Measurements from ENCODE around the gene YJEFN3.

YJEFN3 gene

DNA sequence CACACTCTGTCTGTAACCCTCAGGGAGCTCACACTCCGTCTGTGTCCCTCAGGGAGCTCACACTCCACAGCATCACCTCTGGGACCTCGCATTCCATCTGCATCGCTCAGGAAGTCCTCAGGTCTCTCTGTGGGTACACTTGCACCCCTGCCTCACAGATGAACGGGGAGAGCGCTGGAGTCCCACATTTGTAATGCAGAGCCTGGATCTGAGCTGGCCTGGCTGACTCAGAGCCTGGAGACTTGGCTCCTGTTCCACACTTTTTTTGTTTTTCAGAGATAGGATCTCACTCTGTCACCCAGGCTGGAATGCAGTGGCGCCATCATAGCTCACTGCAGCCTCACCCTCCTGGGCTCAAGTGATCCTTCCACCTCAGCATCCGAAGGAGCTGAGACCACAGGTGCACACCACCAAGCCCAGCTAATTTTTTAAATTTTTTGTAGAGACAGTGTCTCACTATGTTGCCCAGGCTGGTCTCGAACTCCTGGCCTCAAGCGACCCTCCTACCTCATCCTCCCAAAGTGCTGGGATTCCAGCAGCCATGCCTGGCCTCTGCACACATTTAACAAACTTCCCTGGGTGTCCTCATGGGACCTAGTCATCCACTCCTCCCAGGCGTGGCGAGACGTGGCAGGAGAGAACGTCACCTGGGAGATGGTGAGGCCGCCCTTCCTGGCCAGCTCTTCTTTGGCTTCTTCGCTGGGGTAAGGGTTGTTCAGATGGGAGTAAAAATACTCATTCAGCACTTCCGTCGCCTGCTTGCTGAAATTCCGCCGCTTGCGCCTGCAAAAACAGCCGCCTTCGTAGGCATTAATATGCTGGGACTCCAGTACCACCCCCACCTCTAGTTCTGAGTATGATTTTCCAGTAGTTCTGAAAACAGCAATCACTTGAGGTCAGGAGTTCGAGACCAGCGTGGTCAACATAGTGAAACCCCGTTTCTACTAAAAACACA lies 40.4 kb downstream of the YJEFN3 start:
- no peak overlapping the region for H3K9ac ChIP-seq (ENCODE audit: low read length)
- no peaks in the 10 kb centered on the region for H3K27me3 ChIP-seq (ENCODE audit: control insufficient read depth in 1 of 2, insufficient read depth in 2 of 2, low read length in 2 of 2)
- H3K4me1 ChIP-seq (ENCODE audit: insufficient read depth, low read length) = no peaks in the 10 kb centered on the region
- no peak overlapping the region for H3K27ac ChIP-seq (ENCODE audit: low read depth, low read length)
- H3K9me3 ChIP-seq (ENCODE audit: low read length) = no peaks in the 10 kb centered on the region
- no peaks in the 10 kb centered on the region for H3K36me3 ChIP-seq (ENCODE audit: insufficient read depth, low read length)
- no peak overlapping the region for H3K4me3 ChIP-seq (ENCODE audit: low read depth in 1 of 2, low read length in 2 of 2)

DNA sequence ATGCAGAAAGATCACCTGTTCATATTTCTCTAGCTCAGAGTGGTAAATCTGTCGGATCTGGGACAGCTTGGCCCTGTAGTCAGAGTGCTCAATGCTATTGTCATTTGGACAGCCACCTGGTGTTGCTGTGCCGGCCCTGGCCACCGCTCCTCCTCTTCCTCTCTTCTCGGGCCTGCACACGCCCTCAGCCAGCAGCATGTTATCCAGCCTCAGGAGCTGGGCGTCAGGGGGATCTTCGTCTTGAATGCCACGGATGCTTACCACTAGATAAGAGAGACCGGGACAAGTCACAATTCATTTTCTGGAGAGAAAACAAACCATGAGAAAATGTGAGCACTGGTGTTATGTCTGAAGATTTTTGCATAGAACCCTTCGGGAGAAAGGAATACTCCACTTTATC lies 41.9 kb downstream of the YJEFN3 start:
- H3K9ac ChIP-seq (ENCODE audit: low read length) = no peak overlapping the region
- H3K9me3 ChIP-seq (ENCODE audit: low read length) = no peaks in the 10 kb centered on the region
- H3K27me3 ChIP-seq (ENCODE audit: control insufficient read depth in 1 of 2, insufficient read depth in 2 of 2, low read length in 2 of 2) = no peaks in the 10 kb centered on the region
- no peaks in the 10 kb centered on the region for H3K4me1 ChIP-seq (ENCODE audit: insufficient read depth, low read length)
- H3K27ac ChIP-seq (ENCODE audit: low read depth, low read length) = no peak overlapping the region
- no peak overlapping the region for H3K4me3 ChIP-seq (ENCODE audit: low read depth in 1 of 2, low read length in 2 of 2)
- H3K36me3 ChIP-seq (ENCODE audit: insufficient read depth, low read length) = no peaks in the 10 kb centered on the region

DNA sequence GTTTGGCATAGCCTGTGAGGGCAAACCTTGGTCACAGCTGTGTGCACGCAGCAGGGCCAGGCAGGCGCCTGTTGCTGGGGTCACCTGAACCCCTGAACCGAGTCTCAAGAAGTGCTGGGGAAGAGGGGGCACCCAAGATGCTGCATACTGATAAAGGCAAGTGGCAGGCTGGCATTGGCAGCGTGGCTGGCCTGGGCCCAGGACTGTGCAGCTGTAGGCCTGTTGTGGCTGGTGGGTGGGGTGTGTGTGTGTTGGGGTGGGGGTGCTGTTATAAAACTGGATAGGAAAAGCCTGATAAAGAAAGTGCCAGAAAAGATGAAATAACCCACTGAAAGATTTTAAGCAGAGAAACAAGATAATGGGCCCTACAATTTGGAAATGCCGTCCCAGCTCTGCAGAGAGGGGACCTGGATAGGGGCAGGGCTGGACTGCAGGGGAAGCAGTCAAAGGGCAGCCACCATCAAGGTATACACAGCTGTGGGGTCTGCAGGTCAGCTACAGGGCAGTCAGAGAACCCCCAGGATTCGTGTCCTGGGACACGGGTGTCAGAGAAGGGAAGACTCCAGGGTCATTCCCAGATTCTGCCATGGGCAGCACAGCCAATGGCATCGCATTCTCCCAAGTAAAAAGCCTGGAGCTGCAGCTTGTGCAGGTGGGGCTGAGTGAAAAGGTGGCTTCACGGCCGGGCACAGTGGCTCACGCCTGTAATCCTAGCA lies 42.5 kb downstream of the YJEFN3 start:
- no peak overlapping the region for H3K27ac ChIP-seq (ENCODE audit: low read depth, low read length)
- no peak overlapping the region for H3K9ac ChIP-seq (ENCODE audit: low read length)
- no peaks in the 10 kb centered on the region for H3K4me1 ChIP-seq (ENCODE audit: insufficient read depth, low read length)
- no peaks in the 10 kb centered on the region for H3K9me3 ChIP-seq (ENCODE audit: low read length)
- no peaks in the 10 kb centered on the region for H3K36me3 ChIP-seq (ENCODE audit: insufficient read depth, low read length)
- H3K4me3 ChIP-seq (ENCODE audit: low read depth in 1 of 2, low read length in 2 of 2) = no peak overlapping the region
- H3K27me3 ChIP-seq (ENCODE audit: control insufficient read depth in 1 of 2, insufficient read depth in 2 of 2, low read length in 2 of 2) = no peaks in the 10 kb centered on the region

DNA sequence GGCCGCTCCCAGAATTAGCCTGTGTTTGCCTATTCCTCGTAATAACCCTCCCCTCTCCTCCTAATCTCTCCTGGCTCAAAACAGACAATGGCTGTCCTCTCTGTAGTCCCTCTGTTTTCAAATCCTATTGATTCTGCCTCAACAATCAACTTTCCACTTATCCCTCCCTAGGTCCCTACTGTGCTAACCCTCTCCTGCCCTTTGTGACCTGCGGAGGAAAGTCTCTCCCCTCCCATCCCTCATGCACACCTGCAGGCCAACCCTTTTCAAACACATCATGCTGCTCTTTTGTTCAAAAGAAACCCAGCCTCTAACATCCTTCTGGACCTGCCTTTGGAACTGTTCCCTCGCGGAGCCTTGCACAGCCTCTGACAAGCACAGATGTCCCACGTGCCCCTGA lies 46.7 kb downstream of the YJEFN3 start:
- H3K27me3 ChIP-seq (ENCODE audit: control insufficient read depth in 1 of 2, insufficient read depth in 2 of 2, low read length in 2 of 2) = no peaks in the 10 kb centered on the region
- no peaks in the 10 kb centered on the region for H3K4me1 ChIP-seq (ENCODE audit: insufficient read depth, low read length)
- no peak overlapping the region for H3K27ac ChIP-seq (ENCODE audit: low read depth, low read length)
- no peak overlapping the region for H3K4me3 ChIP-seq (ENCODE audit: low read depth in 1 of 2, low read length in 2 of 2)
- H3K9ac ChIP-seq (ENCODE audit: low read length) = no peak overlapping the region
- H3K9me3 ChIP-seq (ENCODE audit: low read length) = no peaks in the 10 kb centered on the region
- no peaks in the 10 kb centered on the region for H3K36me3 ChIP-seq (ENCODE audit: insufficient read depth, low read length)

DNA sequence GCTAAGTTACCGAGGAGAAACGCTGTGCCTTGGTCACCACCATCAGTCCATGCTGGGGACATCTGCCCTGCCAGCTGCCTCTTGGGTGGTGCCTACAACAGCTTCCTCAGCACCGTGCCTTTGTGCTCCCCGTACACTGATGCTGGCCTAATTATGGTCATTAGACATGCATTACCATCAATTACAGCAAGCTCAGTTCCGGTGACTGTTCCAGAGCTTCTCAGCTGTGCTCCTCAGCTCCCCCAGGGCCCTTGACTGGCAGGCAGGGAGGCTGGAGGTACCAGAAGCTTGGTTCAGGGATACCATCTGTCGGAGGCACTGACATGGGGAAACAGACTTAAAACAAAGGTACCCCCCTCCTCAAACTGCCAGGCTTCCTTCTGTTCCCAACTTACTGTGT lies 49.5 kb downstream of the YJEFN3 start:
- Histone ChIP-seq H3K27me3 (ENCODE audit: control insufficient read depth in 1 of 2, insufficient read depth in 2 of 2, low read length in 2 of 2) (no peaks in the 10 kb centered on the region), H3K9ac (ENCODE audit: low read length) (no peak overlapping the region), H3K4me3 (ENCODE audit: low read depth in 1 of 2, low read length in 2 of 2) (no peak overlapping the region), H3K9me3 (ENCODE audit: low read length) (no peaks in the 10 kb centered on the region), H3K4me1 (ENCODE audit: insufficient read depth, low read length) (no peaks in the 10 kb centered on the region), H3K36me3 (ENCODE audit: insufficient read depth, low read length) (no peaks in the 10 kb centered on the region), H3K27ac (ENCODE audit: low read depth, low read length) (no peak overlapping the region)

DNA sequence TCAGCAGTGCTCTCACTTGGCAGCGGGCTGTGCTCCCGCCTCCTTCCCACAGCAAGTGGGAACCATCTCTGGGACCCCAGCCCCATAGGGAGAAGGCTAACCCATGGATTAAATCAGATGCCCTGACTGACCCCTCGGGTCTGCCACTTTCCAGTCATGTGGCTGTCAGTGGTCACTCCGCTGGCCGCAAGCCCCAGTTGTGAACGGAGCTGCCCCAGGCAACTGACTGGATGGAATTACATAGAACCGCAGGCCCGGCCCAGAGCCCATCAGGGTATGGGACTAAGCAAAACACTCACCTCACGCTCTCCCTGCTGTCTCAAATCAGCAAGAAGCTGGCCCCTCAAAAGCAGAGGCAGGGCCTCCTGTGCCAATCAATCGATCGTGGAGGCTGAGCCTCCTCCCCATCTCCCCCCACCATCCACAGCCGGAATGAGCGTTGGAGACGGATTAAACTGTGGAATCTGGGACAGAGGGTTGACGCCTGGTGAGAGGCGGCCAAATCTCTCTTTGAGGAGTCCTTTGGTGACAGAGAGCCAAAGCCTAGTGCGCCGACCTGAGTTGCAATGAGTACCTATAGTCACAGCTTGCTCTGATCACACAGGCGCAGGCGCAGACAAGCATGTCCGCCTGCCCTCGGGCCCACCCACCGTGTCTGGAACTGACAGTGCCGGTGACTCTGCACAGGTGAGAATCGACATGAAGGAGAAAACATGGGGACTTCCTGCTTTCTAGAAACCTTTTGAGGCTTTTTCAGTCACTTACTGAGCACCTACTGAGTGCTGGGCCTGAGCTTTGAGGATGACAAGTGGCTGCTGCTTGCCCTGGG lies 51.0 kb downstream of the YJEFN3 start:
- Histone ChIP-seq H3K27ac (ENCODE audit: low read depth, low read length) (no peak overlapping the region), H3K9me3 (ENCODE audit: low read length) (no peaks in the 10 kb centered on the region), H3K4me1 (ENCODE audit: insufficient read depth, low read length) (no peaks in the 10 kb centered on the region), H3K27me3 (ENCODE audit: control insufficient read depth in 1 of 2, insufficient read depth in 2 of 2, low read length in 2 of 2) (no peaks in the 10 kb centered on the region), H3K9ac (ENCODE audit: low read length) (no peak overlapping the region), H3K36me3 (ENCODE audit: insufficient read depth, low read length) (no peaks in the 10 kb centered on the region), H3K4me3 (ENCODE audit: low read depth in 1 of 2, low read length in 2 of 2) (no peak overlapping the region)

DNA sequence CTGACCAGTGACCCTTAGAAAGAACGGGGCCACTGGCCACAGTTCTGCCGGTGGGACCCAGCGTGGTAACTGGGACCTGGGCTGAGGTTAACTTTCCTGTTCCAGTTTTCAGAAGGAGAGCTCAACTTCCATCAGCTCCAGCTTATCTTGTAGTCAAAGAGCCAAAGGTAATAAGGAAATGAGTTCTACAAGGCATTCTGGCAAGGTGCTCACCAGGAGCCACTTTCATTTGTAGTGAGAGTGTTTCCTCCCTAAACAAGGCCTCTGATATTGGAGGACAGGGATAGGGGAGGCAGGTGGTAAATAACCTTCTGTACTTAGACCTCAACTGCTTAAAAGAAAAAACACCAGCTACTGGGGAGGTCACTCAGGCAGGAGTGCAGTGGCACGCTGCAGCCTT lies 51.7 kb downstream of the YJEFN3 start:
- Histone ChIP-seq H3K36me3 (ENCODE audit: insufficient read depth, low read length) (no peaks in the 10 kb centered on the region), H3K27ac (ENCODE audit: low read depth, low read length) (no peak overlapping the region), H3K9ac (ENCODE audit: low read length) (no peak overlapping the region), H3K27me3 (ENCODE audit: control insufficient read depth in 1 of 2, insufficient read depth in 2 of 2, low read length in 2 of 2) (no peaks in the 10 kb centered on the region), H3K4me3 (ENCODE audit: low read depth in 1 of 2, low read length in 2 of 2) (no peak overlapping the region), H3K9me3 (ENCODE audit: low read length) (no peaks in the 10 kb centered on the region), H3K4me1 (ENCODE audit: insufficient read depth, low read length) (no peaks in the 10 kb centered on the region)

DNA sequence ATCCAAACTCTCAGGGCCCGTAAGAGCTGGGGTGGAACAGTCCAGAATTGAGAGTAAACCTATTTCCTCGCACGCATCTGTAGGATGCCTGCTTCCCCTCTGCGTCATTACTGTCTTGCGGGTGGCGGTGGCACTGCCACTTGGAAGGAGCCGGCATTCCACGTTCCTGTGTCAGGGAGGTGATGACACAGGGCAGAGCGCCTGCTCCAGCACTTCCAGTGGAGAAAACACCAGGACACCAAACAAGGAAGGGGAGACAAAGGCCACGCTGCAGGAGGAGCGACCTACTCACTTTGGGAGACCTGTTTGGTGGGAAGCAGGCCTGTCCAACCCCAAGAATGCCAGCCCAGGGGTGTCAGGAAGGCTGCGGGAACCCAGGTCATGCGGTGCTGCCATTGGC lies 52.7 kb downstream of the YJEFN3 start:
- no peaks in the 10 kb centered on the region for H3K27me3 ChIP-seq (ENCODE audit: control insufficient read depth in 1 of 2, insufficient read depth in 2 of 2, low read length in 2 of 2)
- H3K9ac ChIP-seq (ENCODE audit: low read length) = no peak overlapping the region
- no peaks in the 10 kb centered on the region for H3K4me1 ChIP-seq (ENCODE audit: insufficient read depth, low read length)
- no peaks in the 10 kb centered on the region for H3K9me3 ChIP-seq (ENCODE audit: low read length)
- H3K27ac ChIP-seq (ENCODE audit: low read depth, low read length) = no peak overlapping the region
- H3K4me3 ChIP-seq (ENCODE audit: low read depth in 1 of 2, low read length in 2 of 2) = no peak overlapping the region
- no peaks in the 10 kb centered on the region for H3K36me3 ChIP-seq (ENCODE audit: insufficient read depth, low read length)

DNA sequence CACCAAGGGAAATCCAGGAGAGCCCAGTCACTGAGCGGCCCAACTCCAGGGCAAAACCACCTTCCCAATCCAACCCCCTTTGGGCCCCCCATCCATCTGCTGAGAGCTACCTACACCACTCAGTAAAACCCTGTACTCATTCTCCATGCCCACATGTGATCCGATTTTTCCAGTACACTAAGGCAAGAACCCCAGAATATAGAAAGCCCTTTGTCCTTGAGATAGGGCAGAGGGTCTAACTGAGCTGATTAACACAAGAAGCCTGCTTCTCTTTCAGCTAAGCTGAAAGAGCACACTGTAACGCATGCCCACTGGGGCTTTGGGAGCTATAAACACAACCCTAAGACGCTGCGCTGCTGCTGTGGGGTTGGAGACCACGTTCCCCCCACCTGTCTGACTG lies 53.8 kb downstream of the YJEFN3 start:
- Histone ChIP-seq H3K27ac (ENCODE audit: low read depth, low read length) (no peak overlapping the region), H3K4me1 (ENCODE audit: insufficient read depth, low read length) (no peaks in the 10 kb centered on the region), H3K27me3 (ENCODE audit: control insufficient read depth in 1 of 2, insufficient read depth in 2 of 2, low read length in 2 of 2) (no peaks in the 10 kb centered on the region), H3K4me3 (ENCODE audit: low read depth in 1 of 2, low read length in 2 of 2) (no peak overlapping the region), H3K9ac (ENCODE audit: low read length) (no peak overlapping the region), H3K36me3 (ENCODE audit: insufficient read depth, low read length) (no peaks in the 10 kb centered on the region), H3K9me3 (ENCODE audit: low read length) (no peaks in the 10 kb centered on the region)

DNA sequence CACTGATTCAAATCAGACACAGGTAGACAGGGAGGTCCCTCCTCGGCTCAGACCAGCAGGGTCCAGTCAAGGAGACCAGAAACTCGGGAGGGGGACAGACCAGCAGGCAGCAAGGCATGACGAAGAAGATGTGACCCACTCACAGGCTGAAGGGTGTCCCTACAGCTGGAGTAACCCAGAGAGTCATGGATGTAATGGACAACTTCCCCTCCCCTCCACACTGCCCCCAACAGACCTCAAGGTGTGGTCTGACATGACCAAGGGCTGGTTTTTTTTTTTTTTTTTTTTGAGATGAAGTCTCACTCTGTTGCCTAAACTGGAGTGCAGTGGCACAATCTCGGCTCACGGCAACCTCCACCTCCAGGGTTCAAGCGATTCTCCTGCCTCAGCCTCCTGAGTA lies 55.6 kb downstream of the YJEFN3 start:
- Histone ChIP-seq H3K36me3 (ENCODE audit: insufficient read depth, low read length) (no peaks in the 10 kb centered on the region), H3K4me3 (ENCODE audit: low read depth in 1 of 2, low read length in 2 of 2) (no peak overlapping the region), H3K27ac (ENCODE audit: low read depth, low read length) (no peak overlapping the region), H3K9ac (ENCODE audit: low read length) (no peak overlapping the region), H3K9me3 (ENCODE audit: low read length) (no peaks in the 10 kb centered on the region), H3K4me1 (ENCODE audit: insufficient read depth, low read length) (no peaks in the 10 kb centered on the region), H3K27me3 (ENCODE audit: control insufficient read depth in 1 of 2, insufficient read depth in 2 of 2, low read length in 2 of 2) (no peaks in the 10 kb centered on the region)

Data from muscle layer of colon (tissue), 2 donors.